Cardiac fibroblast (primary cell): ENCODE measurements around the gene NKX6-1.
A peak's percentile ranks its signal among the peaks of the same experiment; 100 is the strongest.

ENCODE experiments used
- DNase-seq, 2 donors: peaks; one replicate each; pipeline versions ENCODE4 v3.0.0 to v3.0.0-alpha.2; 2010; ENCODE audit warnings: low read depth in 2 of 2
- H3K4me3 ChIP-seq, 2 donors: replicated peaks in 1 of 2; 1 replicate in 1 of 2; 2 replicates in 1 of 2; pipeline ENCODE4 v1.5.1; 2011; ENCODE audit warnings: low read depth in 2 of 2, low read length in 2 of 2, mild to moderate bottlenecking in 2 of 2, moderate library complexity in 1 of 2
- CTCF ChIP-seq: IDR thresholded peaks from one replicate; pipeline ENCODE4 v1.5.1; 2011; ENCODE audit warnings: low read depth, mild to moderate bottlenecking, low read length, inconsistent platforms

The NKX6-1 gene

GRCh38 chr4:84481077-84481859 is 17.8 kb downstream of the NKX6-1 start:
- H3K4me3 ChIP-seq = no peak overlapping the region
- DNase-seq = no peak
- no peak for TF ChIP-seq CTCF

DNA sequence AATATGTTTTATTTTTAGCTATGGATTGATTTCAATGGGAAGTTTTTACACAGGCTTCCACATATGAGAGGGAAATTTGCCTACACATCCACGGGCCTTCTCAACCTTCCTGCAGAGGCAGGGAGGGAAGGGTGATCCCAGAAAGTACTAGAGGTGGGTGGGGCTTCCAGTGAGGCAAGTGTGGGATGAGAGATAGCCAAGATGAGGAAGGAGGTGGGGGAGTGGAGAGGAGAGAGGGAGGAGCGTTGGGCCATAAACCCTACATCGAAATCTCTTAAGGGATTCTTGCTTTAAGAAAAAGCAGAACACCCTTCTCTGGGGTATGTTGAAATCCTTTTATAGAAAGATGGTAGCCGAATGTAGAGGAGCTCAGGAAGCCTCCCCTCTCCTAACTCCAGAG is 19.0 kb downstream of the NKX6-1 start:
- no peak for TF ChIP-seq CTCF
- H3K4me3 ChIP-seq = no peak overlapping the region
- no peak for DNase-seq

GRCh38 chr4:84479663-84480062 is 19.4 kb downstream of the NKX6-1 start:
- DNase-seq = no peak
- no peak overlapping the region for H3K4me3 ChIP-seq
- TF ChIP-seq CTCF = no peak

DNA sequence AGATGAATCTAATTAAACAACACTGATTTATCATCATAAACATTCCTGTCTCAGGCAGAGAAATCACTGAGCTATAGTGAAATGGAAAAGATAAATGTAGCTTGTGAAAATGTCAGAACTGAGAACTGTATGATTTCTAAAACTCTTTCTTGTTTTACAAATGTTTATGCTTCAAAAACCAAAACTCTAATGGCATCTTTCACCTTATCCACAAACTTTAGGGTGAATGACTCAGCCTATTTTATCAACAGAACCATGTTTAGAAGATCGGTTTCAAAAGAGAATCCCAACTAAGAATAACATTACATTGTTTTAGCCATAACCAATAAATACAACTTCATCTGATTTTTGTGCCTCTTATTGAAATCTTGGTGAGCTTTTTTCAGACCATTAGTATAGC is 21.4 kb downstream of the NKX6-1 start:
- no peak for TF ChIP-seq CTCF
- no peak for DNase-seq
- H3K4me3 ChIP-seq = no peak overlapping the region

GRCh38 chr4:84474107-84474506 is 25.0 kb downstream of the NKX6-1 start:
- DNase-seq = no peak
- TF ChIP-seq CTCF = no peak
- H3K4me3 ChIP-seq = no peak overlapping the region

GRCh38 chr4:84472154-84472553 is 26.9 kb downstream of the NKX6-1 start:
- no peak for DNase-seq
- no peak overlapping the region for H3K4me3 ChIP-seq
- TF ChIP-seq CTCF = no peak

GRCh38 chr4:84470204-84470785 is 28.8 kb downstream of the NKX6-1 start:
- peak in 1 of 2 donors; percentile 5 for DNase-seq
- no peak overlapping the region for H3K4me3 ChIP-seq
- peak; percentile 15 for TF ChIP-seq CTCF
